Subcutaneous abdominal adipose tissue (tissue), 5 donors: Measurements from ENCODE around the gene SIAH1.
A peak's percentile ranks its signal among the peaks of the same experiment; 100 is the strongest.
"Not testable (repeated sequence)": the region's sequence is repeated elsewhere in the genome, so short reads cannot be mapped to it uniquely, and the experiment has no call there.

ENCODE experiments used
- H3K27ac ChIP-seq: one replicate; pipeline ENCODE4 v1.7.0; 2013; ENCODE audit warnings: low read depth, mild to moderate bottlenecking, inconsistent platforms, low read length, moderate library complexity
- H3K27me3 ChIP-seq, 5 donors: one replicate each; pipeline ENCODE4 v1.7.0; 2013; ENCODE audit warnings: low read length in 5 of 5, inconsistent platforms in 1 of 5; ENCODE audit not compliant: control insufficient read depth in 5 of 5, insufficient read depth in 4 of 5
- H3K36me3 ChIP-seq, 5 donors: one replicate each; pipeline ENCODE4 v1.7.0; 2013; ENCODE audit warnings: low read length in 5 of 5; ENCODE audit not compliant: control insufficient read depth in 5 of 5, insufficient read depth in 5 of 5
- H3K4me1 ChIP-seq, 5 donors: one replicate each; pipeline ENCODE4 v1.7.0; 2013; ENCODE audit warnings: low read length in 5 of 5, mild to moderate bottlenecking in 3 of 5, moderate library complexity in 1 of 5; ENCODE audit not compliant: control insufficient read depth in 5 of 5, insufficient read depth in 5 of 5
- H3K4me3 ChIP-seq, 5 donors: one replicate each; pipeline ENCODE4 v1.7.0; 2013; ENCODE audit warnings: low read length in 5 of 5, low read depth in 1 of 5
- H3K9ac ChIP-seq, 5 donors: one replicate each; pipeline ENCODE4 v1.7.0; 2013; ENCODE audit warnings: low read length in 5 of 5, mild to moderate bottlenecking in 4 of 5, moderate library complexity in 3 of 5
- H3K9me3 ChIP-seq, 5 donors: one replicate each; pipeline ENCODE4 v1.7.0; 2013; ENCODE audit warnings: low read length in 5 of 5; ENCODE audit not compliant: control insufficient read depth in 5 of 5
- donor health status: healthy.
- donor health status: healthy.
- donor health status: healthy.
- donor health status: healthy.
- donor health status: healthy.

The SIAH1 gene

DNA sequence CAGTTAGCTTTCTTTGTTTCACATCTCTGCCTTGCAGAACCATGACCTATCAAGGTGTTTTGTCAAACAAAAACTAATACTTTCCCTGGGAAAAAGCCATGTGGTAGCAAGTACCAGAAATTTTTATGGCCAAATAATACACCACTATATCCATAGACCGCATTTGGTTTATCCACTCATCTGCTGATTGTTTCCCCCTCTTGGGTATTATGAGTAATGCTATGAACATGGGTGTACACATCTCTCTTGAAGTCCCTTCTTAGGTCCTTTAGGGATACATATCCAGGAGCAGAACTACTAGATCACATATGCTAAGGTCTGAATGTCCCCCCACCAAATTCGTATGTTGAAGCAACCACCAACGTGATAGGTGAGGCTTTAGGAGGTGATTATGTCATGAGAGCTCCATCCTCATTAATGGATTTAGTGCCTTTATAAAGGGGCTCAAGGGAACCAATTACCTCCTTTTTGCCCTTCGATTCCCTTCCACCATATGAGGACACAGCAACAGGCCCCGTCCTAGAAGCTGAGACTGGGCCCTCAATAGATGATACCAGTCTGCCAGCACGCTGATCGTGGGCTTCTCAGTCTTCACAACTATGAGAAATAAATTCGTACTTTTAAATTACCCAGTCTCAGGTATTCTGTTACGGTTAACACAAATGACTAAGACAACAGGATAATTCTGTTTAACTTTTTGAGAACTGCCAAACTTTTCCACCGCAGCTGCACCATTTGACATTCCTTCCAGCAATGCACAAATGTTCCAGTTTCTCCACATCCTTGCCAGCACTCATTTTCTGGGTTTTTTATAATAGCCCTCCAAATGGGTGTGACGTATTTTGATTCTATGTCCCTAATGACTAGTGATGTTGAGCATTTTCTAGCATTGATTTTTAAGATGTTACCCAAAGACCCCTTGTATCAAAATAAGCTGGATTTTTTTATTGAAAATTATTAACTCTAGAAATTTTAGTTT is 30.0 kb downstream of the SIAH1 start:
- H3K4me3 ChIP-seq = no peak overlapping the region
- no peaks in the 10 kb centered on the region for H3K27me3 ChIP-seq
- H3K9me3 ChIP-seq = no peaks in the 10 kb centered on the region
- H3K36me3 ChIP-seq = peaks cover 11 to 45% (median 34%) of the 10 kb centered on the region in 5 donors
- peaks cover 0 to 16% (median 5%) of the 10 kb centered on the region in 5 donors for H3K4me1 ChIP-seq
- H3K27ac ChIP-seq = peak overlapping the region; percentile 66
- H3K9ac ChIP-seq = no peak overlapping the region

DNA sequence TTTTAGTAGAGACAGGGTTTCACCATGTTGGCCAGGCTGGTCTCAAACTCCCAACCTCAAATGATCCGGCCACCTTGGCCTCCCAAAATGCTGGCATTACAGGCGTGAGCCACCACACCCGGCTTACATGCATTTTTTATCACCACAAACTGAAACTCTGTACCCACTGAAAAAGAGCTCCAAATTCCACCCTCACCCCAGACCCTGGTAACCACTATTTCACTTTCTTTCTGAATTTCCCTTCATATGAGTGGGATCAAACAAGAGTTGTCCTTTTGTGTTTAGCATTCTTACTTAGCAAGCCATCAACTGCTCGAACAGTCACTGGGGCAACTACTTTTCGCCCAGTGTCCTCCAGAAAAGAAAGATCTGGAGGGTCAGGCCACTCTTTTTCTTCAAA is 30.8 kb downstream of the SIAH1 start:
- H3K27me3 ChIP-seq, H3K9me3 ChIP-seq, H3K27ac ChIP-seq, H3K4me3 ChIP-seq, H3K9ac ChIP-seq: not testable (repeated sequence)
- H3K4me1 ChIP-seq = peaks cover 0 to 14% (median 5%) of the 10 kb centered on the region in 5 donors
- H3K36me3 ChIP-seq = peaks cover 11 to 53% (median 40%) of the 10 kb centered on the region in 5 donors

DNA sequence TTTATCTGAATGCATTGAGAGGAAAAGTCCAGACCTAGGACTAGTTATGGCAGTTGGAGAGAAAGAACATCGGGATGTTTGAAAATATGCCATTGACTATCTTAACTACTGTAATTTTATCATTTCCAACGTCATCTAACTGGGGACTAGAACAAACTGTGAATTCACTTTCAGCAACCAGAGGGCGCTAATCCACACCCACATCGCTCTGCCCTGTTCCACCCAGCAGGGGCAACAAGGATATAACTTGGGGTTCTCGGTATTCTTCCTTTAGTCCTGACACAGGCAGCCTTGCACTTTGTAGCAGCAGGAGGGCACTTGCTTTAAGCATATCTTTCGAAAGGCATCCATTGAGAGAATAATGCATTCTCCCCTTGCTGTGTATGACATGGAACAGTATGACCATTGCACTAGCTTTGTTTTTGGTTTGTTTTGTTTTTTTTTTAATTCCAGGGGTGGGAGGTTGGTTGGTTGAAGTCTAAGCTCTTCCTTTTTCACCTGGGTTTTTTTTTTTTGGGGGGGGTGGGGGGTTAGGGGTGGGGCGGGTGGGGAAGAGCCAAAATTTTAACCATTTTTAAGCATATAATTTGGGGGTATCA is 31.5 kb downstream of the SIAH1 start:
- Histone ChIP-seq H3K9me3 (no peaks in the 10 kb centered on the region), H3K27me3 (no peaks in the 10 kb centered on the region), H3K4me3 (no peak overlapping the region), H3K27ac (peak overlapping the region; percentile 3), H3K4me1 (peaks cover 0 to 14% (median 5%) of the 10 kb centered on the region in 5 donors), H3K36me3 (peaks cover 11 to 60% (median 43%) of the 10 kb centered on the region in 5 donors), H3K9ac (no peak overlapping the region)

DNA sequence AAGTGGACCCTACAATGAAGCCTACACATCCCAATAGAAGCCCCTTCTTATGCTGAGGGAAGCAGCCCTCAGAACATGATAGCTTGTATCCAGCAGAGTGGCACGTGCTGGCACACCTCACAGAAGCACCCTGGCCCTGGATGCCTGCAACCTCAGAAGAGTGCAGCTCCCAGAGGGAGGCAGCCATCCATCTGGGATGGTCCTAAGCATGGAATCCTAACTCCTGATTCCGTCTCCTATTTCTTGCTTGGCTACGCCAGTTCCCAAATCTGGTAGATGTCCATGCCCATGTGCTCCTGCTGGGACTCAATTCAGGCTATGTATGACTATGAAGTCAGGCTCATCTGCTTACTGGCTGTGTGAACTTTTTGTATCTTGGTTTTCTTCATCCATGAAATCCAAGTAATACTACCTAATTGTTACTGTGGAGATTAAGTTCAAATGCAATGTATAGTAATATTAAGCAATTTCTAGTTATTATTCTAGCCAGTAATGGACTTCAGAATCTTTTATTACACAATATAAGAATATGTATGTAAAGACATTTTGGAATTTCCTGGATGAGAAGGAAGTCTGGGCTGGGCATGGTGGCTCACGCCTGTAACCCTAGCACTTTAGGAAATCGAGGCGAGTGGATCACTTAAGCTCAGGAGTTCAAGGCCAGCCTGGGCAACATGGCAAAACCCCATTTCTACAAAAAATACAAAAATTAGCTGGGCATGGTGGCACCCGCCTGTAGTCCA is 32.4 kb downstream of the SIAH1 start:
- Histone ChIP-seq H3K27me3 (no peaks in the 10 kb centered on the region), H3K9me3 (no peaks in the 10 kb centered on the region), H3K4me3 (no peak overlapping the region), H3K36me3 (peaks cover 8 to 61% (median 43%) of the 10 kb centered on the region in 5 donors), H3K4me1 (peaks cover 0 to 14% (median 5%) of the 10 kb centered on the region in 5 donors), H3K27ac (peak overlapping the region; percentile 3), H3K9ac (peak overlapping the region in 1 of 5 donors; percentile 12)

DNA sequence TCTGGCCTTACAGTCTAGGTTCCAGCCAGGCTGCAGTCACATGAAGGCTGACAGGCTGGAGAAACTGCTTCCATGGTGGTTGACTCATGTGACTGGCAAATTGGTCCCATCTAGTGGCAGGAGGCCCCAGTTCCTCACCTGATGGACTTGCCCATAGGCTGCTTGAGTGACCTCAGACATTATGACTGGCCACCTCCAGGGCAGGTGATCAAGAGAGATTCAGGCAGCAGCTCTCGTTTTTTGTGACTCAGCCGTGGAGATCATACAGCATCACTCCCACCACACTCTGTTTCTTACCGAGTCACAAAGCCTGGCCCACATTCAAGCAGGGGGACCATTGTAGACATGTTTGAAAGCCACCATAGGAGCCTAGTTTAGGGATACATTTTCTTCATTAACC is 34.5 kb downstream of the SIAH1 start:
- no peaks in the 10 kb centered on the region for H3K27me3 ChIP-seq
- H3K36me3 ChIP-seq = peaks cover 4 to 64% (median 45%) of the 10 kb centered on the region in 5 donors
- no peak overlapping the region for H3K4me3 ChIP-seq
- no peak overlapping the region for H3K9ac ChIP-seq
- no peak overlapping the region for H3K27ac ChIP-seq
- no peaks in the 10 kb centered on the region for H3K9me3 ChIP-seq
- peaks cover 0 to 6% (median 3%) of the 10 kb centered on the region in 5 donors for H3K4me1 ChIP-seq

DNA sequence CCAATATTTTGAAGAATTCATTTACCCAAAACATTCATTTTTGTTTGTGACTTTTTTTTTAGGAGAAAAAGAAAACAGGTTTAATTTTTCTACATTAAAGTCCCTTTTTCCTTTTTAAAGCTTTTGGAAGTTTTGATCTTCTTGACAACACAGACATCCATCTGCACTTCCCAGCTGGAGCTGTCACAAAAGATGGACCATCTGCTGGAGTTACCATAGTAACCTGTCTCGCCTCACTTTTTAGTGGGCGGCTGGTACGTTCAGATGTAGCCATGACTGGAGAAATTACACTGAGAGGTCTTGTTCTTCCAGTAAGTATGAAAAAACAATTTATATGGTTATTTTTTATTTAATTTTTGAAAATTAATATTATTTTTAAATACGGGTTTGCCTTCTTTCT is 37.2 kb downstream of the SIAH1 start:
- Histone ChIP-seq H3K9ac (no peak overlapping the region), H3K27me3 (no peaks in the 10 kb centered on the region), H3K9me3 (no peaks in the 10 kb centered on the region), H3K36me3 (peaks cover 4 to 60% (median 45%) of the 10 kb centered on the region in 5 donors), H3K4me3 (no peak overlapping the region), H3K27ac (no peak overlapping the region), H3K4me1 (no peaks in the 10 kb centered on the region)

DNA sequence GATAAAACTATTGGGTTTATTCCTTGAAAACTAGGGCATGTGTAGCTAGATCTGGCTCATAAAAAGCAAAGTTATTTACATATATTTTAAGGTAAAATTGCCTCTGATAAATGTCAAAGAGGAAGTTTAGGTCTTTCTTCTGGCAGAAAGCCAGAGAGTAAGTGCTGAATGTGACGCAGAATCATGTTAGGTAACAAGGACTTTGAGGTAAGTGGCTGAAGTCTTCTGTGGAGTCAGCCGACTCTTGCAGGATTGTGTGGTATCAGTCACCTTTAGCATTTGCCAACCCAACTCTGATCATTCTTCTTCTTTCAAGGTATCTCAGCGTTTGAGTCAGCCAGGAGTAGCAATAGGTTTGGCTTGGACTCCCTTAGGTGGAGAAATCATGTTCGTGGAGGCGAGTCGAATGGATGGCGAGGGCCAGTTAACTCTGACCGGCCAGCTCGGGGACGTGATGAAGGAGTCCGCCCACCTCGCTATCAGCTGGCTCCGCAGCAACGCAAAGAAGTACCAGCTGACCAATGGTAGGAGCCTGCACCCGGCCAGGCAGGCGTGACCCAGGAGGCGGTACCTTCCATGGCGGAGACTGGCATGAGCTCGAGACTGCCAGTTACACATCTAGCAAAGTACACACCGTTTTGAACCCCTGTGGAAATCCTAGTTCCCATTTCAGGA is 37.9 kb downstream of the SIAH1 start:
- peaks cover 4 to 60% (median 46%) of the 10 kb centered on the region in 5 donors for H3K36me3 ChIP-seq
- no peaks in the 10 kb centered on the region for H3K9me3 ChIP-seq
- no peak overlapping the region for H3K4me3 ChIP-seq
- H3K4me1 ChIP-seq = no peaks in the 10 kb centered on the region
- no peak overlapping the region for H3K27ac ChIP-seq
- no peaks in the 10 kb centered on the region for H3K27me3 ChIP-seq
- no peak overlapping the region for H3K9ac ChIP-seq

DNA sequence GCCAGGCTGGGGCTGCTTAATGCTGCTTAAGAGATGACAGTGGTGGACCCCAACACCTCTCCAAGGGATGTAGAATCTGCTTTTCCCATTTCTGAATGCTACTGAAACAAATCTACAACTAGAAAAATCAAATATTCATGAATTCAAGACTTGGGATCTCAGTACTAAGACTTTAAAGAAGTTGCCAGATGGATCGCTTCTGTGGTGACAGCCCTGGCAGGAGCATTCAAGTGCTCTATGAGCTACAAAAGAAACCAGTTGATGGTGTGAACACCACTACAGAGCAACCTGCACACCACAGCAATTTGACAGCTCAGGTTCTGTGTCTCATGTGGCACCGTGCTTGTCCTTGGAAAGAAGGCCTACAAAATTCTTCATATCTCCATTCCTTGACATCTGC is 42.6 kb downstream of the SIAH1 start:
- Histone ChIP-seq H3K4me3 (no peak overlapping the region), H3K9me3 (no peaks in the 10 kb centered on the region), H3K9ac (no peak overlapping the region), H3K27ac (no peak overlapping the region), H3K36me3 (peaks cover 4 to 47% (median 29%) of the 10 kb centered on the region in 5 donors), H3K4me1 (no peaks in the 10 kb centered on the region), H3K27me3 (no peaks in the 10 kb centered on the region)

DNA sequence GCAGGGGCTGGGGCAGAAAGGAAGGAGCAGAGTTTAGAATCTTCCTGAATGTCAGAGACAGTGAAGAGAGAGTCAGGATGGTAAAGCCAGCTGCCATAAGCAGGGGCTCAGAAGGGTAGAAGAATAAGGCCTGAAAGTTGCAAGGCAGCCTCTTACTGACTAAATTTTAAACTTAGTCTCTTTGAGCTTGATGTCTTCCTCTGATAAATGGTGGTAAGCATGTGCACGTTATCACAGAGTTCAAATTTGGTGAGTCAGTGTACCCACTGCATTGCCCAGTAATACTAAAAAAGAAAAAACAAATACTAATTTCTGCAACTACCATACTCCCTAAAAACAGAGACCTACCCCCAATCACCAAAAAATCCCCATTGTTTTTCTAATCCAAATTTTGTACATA is 45.2 kb downstream of the SIAH1 start:
- Histone ChIP-seq H3K9ac (no peak overlapping the region), H3K4me1 (peaks cover 0 to 3% (median 0%) of the 10 kb centered on the region in 5 donors), H3K27me3 (no peaks in the 10 kb centered on the region), H3K27ac (no peak overlapping the region), H3K4me3 (no peak overlapping the region), H3K9me3 (no peaks in the 10 kb centered on the region), H3K36me3 (peaks cover 15 to 64% (median 39%) of the 10 kb centered on the region in 5 donors)
